ENCODE results near the gene C10orf53.

Gene C10orf53

GRCh38 chr10:49746626-49747302 lies 67.3 kb downstream of the C10orf53 start:
- Histone ChIP-seq H3F3A (ENCODE audit: control insufficient read depth, insufficient read depth) (no peaks in the 10 kb centered on the region), H3K36me3 (ENCODE audit: control insufficient read depth, low read length) (peaks cover 3% of the 10 kb centered on the region; the same call in 1 of the 2 replicates), H3K9me2 (replicated peaks; ENCODE audit: control insufficient read depth, low read length) (no peaks in the 10 kb centered on the region), H3K9me3 (ENCODE audit: control insufficient read depth, insufficient read depth, low read length) (no peaks in the 10 kb centered on the region), H3K27me3 (ENCODE audit: control insufficient read depth, low read length) (no peaks in the 10 kb centered on the region), H3K4me3 (ENCODE audit: low read length) (no peak overlapping the region), H3K27ac (ENCODE audit: low read depth, low read length) (no peak overlapping the region), H3K4me2 (ENCODE audit: low read length) (no peak overlapping the region), H4K20me1 (ENCODE audit: control insufficient read depth, insufficient read depth, low read depth, low read length) (no peaks in the 10 kb centered on the region), H3K79me2 (ENCODE audit: control insufficient read depth, low read length) (no peaks in the 10 kb centered on the region), H3K4me1 (ENCODE audit: control insufficient read depth, low read length) (no peaks in the 10 kb centered on the region)
- TF ChIP-seq CTCF (IDR thresholded peaks at IDR 0.05; ENCODE audit: low read depth, low read length, poor library complexity, severe bottlenecking): no peak
- no peak for TF ChIP-seq EZH2phosphoT487 (IDR thresholded peaks at IDR 0.05; ENCODE audit: borderline replicate concordance, low read length)

All from DOHH2 (cell line).